ENCODE data around the gene LGALS14.

- TF ChIP-seq FOXP2 (optimal IDR thresholded peaks at IDR 0.05; ENCODE audit: control extremely low read depth, extremely low read length, insufficient read depth), result no peak
- no peak for TF ChIP-seq EZH2 (IDR thresholded peaks at IDR 0.05)
Observed at GRCh38 chr19:39745643-39746042, 41.4 kb downstream of the LGALS14 start.
